GM23248 (cell line): Measurements from ENCODE around the gene RBM47. TPM values are rescaled to one million over a fixed set of nuclear protein-coding genes. Genes with fewer than 3 reads are reported as not detected.

Source experiments
- DNase-seq: peaks from one replicate; pipeline ENCODE4 v3.0.0-alpha.2; 2015
- H2AFZ ChIP-seq: fragments of 200-600 bp; sonication (generic); 2 replicates; pipeline ENCODE4 v1.6.1; 2016; ENCODE audit warnings: antibody characterized with exemption
- H3F3A ChIP-seq: fragments of 200-600 bp; sonication (generic); 2 replicates; pipeline ENCODE4 v1.6.1; 2016; ENCODE audit warnings: mild to moderate bottlenecking, antibody characterized with exemption, mixed run types; ENCODE audit not compliant: insufficient read depth
- H3K27ac ChIP-seq: fragments of 200-600 bp; sonication (generic); 2 replicates; pipeline ENCODE4 v1.5.1; 2016; ENCODE audit warnings: mild to moderate bottlenecking
- H3K27me3 ChIP-seq: fragments of 200-600 bp; sonication (generic); replicated peaks from 2 replicates; pipeline ENCODE4 v1.6.1; 2016; ENCODE audit warnings: mild to moderate bottlenecking; ENCODE audit not compliant: insufficient read depth
- H3K36me3 ChIP-seq: fragments of 200-600 bp; sonication (generic); 2 replicates; pipeline ENCODE4 v1.6.1; 2016; ENCODE audit warnings: low read depth, mild to moderate bottlenecking
- H3K4me1 ChIP-seq: fragments of 200-600 bp; sonication (generic); 2 replicates; pipeline ENCODE4 v1.6.1; 2016; ENCODE audit warnings: mild to moderate bottlenecking; ENCODE audit not compliant: insufficient read depth
- H3K4me2 ChIP-seq: fragments of 200-600 bp; sonication (generic); one replicate; pipeline ENCODE4 v1.6.1; 2016; ENCODE audit warnings: mild to moderate bottlenecking; ENCODE audit not compliant: unreplicated experiment
- H3K4me3 ChIP-seq: fragments of 200-600 bp; sonication (generic); 2 replicates; pipeline ENCODE4 v1.5.1; 2016; ENCODE audit warnings: mild to moderate bottlenecking
- H3K79me2 ChIP-seq: fragments of 200-600 bp; sonication (generic); 2 replicates; pipeline ENCODE4 v1.6.1; 2016; ENCODE audit warnings: mild to moderate bottlenecking; ENCODE audit not compliant: insufficient read depth
- H3K9ac ChIP-seq: fragments of 200-600 bp; sonication (generic); 2 replicates; pipeline ENCODE4 v1.6.1; 2016; ENCODE audit warnings: mild to moderate bottlenecking
- H3K9me2 ChIP-seq: fragments of 200-600 bp; sonication (generic); 2 replicates; pipeline ENCODE4 v1.6.1; 2016; ENCODE audit warnings: mixed run types, mild to moderate bottlenecking, moderate library complexity; ENCODE audit not compliant: insufficient read depth
- H3K9me3 ChIP-seq: fragments of 200-600 bp; sonication (generic); one replicate; pipeline ENCODE4 v1.6.1; 2017; ENCODE audit warnings: low read depth
- H4K20me1 ChIP-seq: fragments of 200-600 bp; sonication (generic); 2 replicates; pipeline ENCODE4 v1.6.0; 2016; ENCODE audit not compliant: insufficient read depth
- EZH2 ChIP-seq: fragments of 200-600 bp; sonication (generic); IDR thresholded peaks from 2 replicates; pipeline ENCODE4 v1.6.1; 2018; ENCODE audit warnings: antibody characterized with exemption, mild to moderate bottlenecking; ENCODE audit not compliant: insufficient read depth, poor library complexity, severe bottlenecking
- EZH2phosphoT487 ChIP-seq: fragments of 200-600 bp; sonication (generic); IDR thresholded peaks from 2 replicates; pipeline ENCODE4 v1.6.1; 2018; ENCODE audit warnings: antibody characterized with exemption, moderate library complexity, mild to moderate bottlenecking, low read depth; ENCODE audit not compliant: insufficient read depth
- WGBS, 2 experiments: methylation state at CpG; one replicate each; pipeline ENCODE4 v1.1.6; 2015 to 2017; ENCODE audit warnings: low lambda C conversion rate in 2 of 2, low coverage in 1 of 2; ENCODE audit errors: missing lambda C conversion rate in 2 of 2; 5-methylcytosine and 5-hydroxymethylcytosine counted together
- in situ Hi-C: fragments of 300-500 bp; cut with MboI; formaldehyde crosslinking; loops from 2 replicates; pipeline ENCODE4 v1.15.0; 2020
- polyA plus RNA-seq: library from polyadenylated mRNA; unstranded; fragments of >200 nt; fragmentation: Nextera tagmentation; extraction: Ambion mirVana; gene quantifications from 2 replicates; pipeline ENCODE4 v1.2.1, GENCODE V29; 2016
- total RNA-seq: library from RNA; depleted of rRNA; stranded (reverse); fragments of >200 nt; shearing (Covaris generic); gene quantifications from 2 replicates; pipeline ENCODE4 v1.2.3, GENCODE V29; 2014

Gene RBM47
- total and polyA plus RNA-seq, 2 experiments from 2014 or later = 0.70 to 1.3 TPM

DNA sequence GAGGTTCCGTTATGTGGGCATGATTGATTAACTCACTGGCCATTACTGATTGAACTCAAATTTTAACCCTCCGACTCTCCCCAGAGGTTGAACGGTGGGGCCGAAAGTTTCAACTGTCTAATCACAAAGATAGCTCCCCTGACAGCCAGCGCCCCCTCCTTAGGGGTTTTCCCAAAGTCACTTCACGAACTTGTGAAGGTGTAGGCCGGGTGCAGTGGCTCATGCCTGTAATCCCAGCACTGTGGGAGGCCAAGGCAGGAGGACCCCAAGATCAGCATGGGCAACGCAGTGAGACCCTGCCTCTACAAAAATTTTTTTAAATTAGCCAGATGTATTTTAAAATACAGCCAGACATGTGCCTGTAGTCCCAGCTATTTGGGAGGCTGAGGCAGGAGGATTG, 39.8 kb upstream of the RBM47 start:
- H3K36me3 ChIP-seq = no peaks in the 10 kb centered on the region
- H3K9me3 ChIP-seq = no peaks in the 10 kb centered on the region
- in situ Hi-C loops = no loop called here
- H3K4me1 ChIP-seq = peaks cover 5% of the 10 kb centered on the region; the same call in 1 of the 2 replicates
- TF ChIP-seq EZH2phosphoT487 = no peak
- TF ChIP-seq EZH2 = no peak
- H2AFZ ChIP-seq = no peak overlapping the region
- H3F3A ChIP-seq = peaks cover 14% of the 10 kb centered on the region
- H3K27me3 ChIP-seq = no peaks in the 10 kb centered on the region
- WGBS, 2 experiments = 78 to 81% methylated on average over 8 of the region's 8 CpGs
- no peak overlapping the region for H3K4me3 ChIP-seq
- H3K9me2 ChIP-seq = no peaks in the 10 kb centered on the region
- no peak overlapping the region for H3K9ac ChIP-seq
- no peak overlapping the region for H3K4me2 ChIP-seq
- no peaks in the 10 kb centered on the region for H3K79me2 ChIP-seq
- no peak for DNase-seq
- H4K20me1 ChIP-seq = no peaks in the 10 kb centered on the region
- no peak overlapping the region for H3K27ac ChIP-seq

- H3K27ac ChIP-seq = no peak overlapping the region
- no peak overlapping the region for H3K9ac ChIP-seq
- H3K4me1 ChIP-seq = peaks cover 11% of the 10 kb centered on the region
- H3K9me3 ChIP-seq = no peaks in the 10 kb centered on the region
- no peak overlapping the region for H2AFZ ChIP-seq
- no peak for DNase-seq
- no peak overlapping the region for H3K4me2 ChIP-seq
- TF ChIP-seq EZH2phosphoT487 (no peak), EZH2 (no peak)
- H3K27me3 ChIP-seq = no peaks in the 10 kb centered on the region
- no peaks in the 10 kb centered on the region for H4K20me1 ChIP-seq
- in situ Hi-C loops = no loop called here
- H3K79me2 ChIP-seq = no peaks in the 10 kb centered on the region
- H3K4me3 ChIP-seq = no peak overlapping the region
- H3F3A ChIP-seq = peaks cover 9% of the 10 kb centered on the region; the same call in 1 of the 2 replicates
- H3K36me3 ChIP-seq = no peaks in the 10 kb centered on the region
- no peaks in the 10 kb centered on the region for H3K9me2 ChIP-seq
Observed at GRCh38 chr4:40665842-40666241, 36.2 kb upstream of the RBM47 start.

DNA sequence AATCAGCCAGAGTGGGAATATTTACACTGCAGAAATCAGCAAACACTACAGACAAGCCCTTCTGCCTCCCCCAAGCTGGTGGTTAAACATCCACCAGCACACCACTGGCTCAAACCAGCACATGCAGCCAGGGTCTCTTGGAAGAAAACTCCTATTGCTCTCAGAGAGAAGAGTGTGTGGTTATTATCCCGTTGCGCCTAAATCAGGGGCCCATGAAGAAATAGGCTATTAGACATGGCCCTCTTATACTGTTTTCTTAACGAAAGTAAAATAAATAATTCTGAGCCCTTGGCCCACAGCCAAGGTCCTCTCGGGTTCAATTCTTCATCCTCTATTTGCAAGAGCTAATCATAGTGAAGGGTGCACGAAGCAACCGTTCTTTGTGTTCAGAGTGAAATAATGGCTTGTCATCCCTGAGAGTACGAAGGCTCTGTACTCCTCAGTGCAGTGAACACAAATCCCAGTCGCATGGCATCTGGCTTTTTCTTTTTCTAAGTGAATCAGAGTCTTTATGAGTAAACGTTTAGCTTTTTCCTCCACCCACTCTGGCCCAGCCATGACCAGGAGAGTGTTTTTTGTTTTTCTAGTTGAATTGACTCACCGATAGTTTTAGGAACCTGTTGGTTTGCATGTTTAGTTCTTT, 33.4 kb upstream of the RBM47 start:
- Histone ChIP-seq H3K9me2 (no peaks in the 10 kb centered on the region), H3F3A (peaks cover 9% of the 10 kb centered on the region; the same call in 1 of the 2 replicates), H3K79me2 (no peaks in the 10 kb centered on the region), H3K9me3 (no peaks in the 10 kb centered on the region), H2AFZ (no peak overlapping the region), H3K4me3 (no peak overlapping the region), H3K27me3 (no peaks in the 10 kb centered on the region), H3K4me2 (peak overlapping the region; percentile 60), H3K36me3 (no peaks in the 10 kb centered on the region), H3K9ac (no peak overlapping the region), H3K4me1 (peaks cover 11% of the 10 kb centered on the region), H4K20me1 (no peaks in the 10 kb centered on the region), H3K27ac (peak overlapping the region; percentile 32)
- in situ Hi-C loops = no loop called here
- TF ChIP-seq EZH2phosphoT487 (no peak), EZH2 (no peak)
- DNase-seq = peak; percentile 91
- WGBS, 2 experiments = 42 to 45% methylated on average over 10 of the region's 10 CpGs

DNA sequence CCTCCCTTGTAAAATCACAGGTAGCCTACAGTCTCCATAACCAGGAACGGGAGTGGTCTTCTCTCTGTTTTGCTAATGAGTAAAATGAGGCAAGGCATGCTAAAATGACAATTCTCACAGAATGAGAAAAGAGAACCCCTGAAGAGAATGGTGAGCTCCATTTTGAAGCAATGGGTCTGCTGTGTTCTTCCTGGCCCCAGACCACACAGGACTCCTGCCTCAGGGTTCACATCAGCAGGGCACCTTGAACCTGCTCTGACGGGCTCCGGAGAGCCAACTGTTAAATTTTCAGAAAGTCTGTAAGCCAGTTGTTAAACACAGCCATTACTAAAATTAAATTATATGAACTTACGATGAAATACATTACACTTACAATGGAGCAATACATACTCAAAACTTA, 32.1 kb upstream of the RBM47 start:
- Histone ChIP-seq H3K9me2 (no peaks in the 10 kb centered on the region), H3K9me3 (no peaks in the 10 kb centered on the region), H4K20me1 (no peaks in the 10 kb centered on the region), H2AFZ (no peak overlapping the region), H3F3A (peaks cover 9% of the 10 kb centered on the region; the same call in 1 of the 2 replicates), H3K9ac (no peak overlapping the region), H3K4me3 (no peak overlapping the region), H3K4me1 (peaks cover 11% of the 10 kb centered on the region), H3K4me2 (no peak overlapping the region), H3K36me3 (no peaks in the 10 kb centered on the region), H3K27ac (no peak overlapping the region), H3K79me2 (no peaks in the 10 kb centered on the region), H3K27me3 (no peaks in the 10 kb centered on the region)
- no peak for DNase-seq
- in situ Hi-C loops = no loop called here
- TF ChIP-seq EZH2phosphoT487 (no peak), EZH2 (no peak)
- WGBS, 2 experiments = 52 to 61% methylated on average over 4 of the region's 4 CpGs

DNA sequence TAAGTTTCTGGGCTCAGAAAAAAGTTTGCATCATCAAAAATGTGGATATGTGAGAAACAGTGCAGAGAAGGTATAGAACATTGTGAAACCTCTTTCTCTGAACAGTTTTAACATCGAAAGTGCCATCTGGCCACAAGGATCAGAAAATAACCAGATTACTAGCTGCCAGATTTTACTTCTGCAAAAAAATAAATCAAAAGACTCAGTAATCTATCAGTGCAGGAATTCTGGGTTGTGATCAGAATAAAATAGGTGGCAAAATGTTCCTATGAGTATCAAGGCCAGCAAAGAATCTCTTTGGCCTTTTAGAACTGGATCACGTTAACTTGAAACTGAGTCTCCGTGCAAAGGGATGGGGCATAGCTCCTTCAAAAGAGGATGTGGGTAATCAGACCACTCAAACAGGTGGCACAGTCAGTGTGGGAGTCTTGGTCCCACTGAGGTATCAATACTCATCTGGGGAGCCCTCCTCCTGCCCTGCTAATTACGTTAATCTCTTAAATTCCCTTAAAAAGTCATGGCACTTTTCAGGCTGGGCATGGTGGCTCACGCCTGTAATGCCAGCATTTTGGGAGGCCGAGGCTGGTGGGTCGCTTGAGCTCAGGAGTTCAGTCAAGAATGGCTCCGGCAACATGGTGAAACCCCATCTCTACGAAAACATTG, 26.7 kb upstream of the RBM47 start:
- Histone ChIP-seq H3K36me3 (no peaks in the 10 kb centered on the region), H3K9me2 (no peaks in the 10 kb centered on the region), H3K79me2 (no peaks in the 10 kb centered on the region), H3K4me2 (no peak overlapping the region), H3K9me3 (no peaks in the 10 kb centered on the region), H3K27me3 (no peaks in the 10 kb centered on the region), H3K4me1 (no peaks in the 10 kb centered on the region), H3F3A (no peaks in the 10 kb centered on the region), H3K27ac (no peak overlapping the region), H2AFZ (no peak overlapping the region), H4K20me1 (no peaks in the 10 kb centered on the region), H3K4me3 (no peak overlapping the region), H3K9ac (no peak overlapping the region)
- TF ChIP-seq EZH2phosphoT487 (no peak), EZH2 (no peak)
- no peak for DNase-seq
- in situ Hi-C loops = no loop called here
- WGBS, 2 experiments = 70 to 74% methylated on average over 9 of the region's 9 CpGs
